Measurements from ENCODE around the gene EPHB3. TPM values are rescaled to one million over a fixed set of nuclear protein-coding genes. Genes with fewer than 3 reads are reported as not detected.
A peak's percentile ranks its signal among the peaks of the same experiment; 100 is the strongest.

The EPHB3 gene
- total and polyA plus RNA-seq, 2 experiments from 2014 or later, result 142 to 170 TPM

DNA sequence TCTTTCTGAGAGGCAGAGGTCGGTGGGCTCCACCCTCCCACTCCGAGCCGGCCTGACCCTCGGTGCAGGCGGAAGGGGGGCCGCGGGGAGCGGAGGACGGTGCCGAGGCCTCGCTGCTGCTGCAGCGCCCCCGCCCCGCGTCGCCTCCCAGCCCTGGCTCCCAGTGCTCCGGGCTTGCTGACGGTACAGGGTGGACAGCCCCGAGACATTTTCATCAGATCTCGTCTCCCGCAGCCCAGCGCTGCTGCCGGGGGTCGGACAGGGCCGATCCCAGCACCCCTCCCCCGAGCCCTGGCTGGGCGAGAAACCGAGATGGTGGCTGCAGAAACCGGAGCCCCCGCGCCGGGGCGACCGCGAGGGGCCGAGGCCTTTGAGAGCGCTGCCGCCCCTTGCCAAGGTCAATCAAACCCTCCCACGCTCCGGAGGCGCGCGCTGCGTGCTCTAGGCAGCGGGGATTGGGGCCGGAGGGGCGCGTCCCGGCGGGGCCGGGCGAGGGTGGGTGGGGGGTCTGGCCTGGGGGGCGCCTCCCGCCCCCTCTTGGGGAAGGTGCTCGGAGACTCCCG lies 42.5 kb downstream of the EPHB3 start:
- no peaks in the 10 kb centered on the region for H3K9me3 ChIP-seq (ENCODE audit: low read depth)
- DNase-seq (ENCODE audit: low read depth in 1 of 2, low spot score in 1 of 2), result peak; percentile 24 to 80
- TF ChIP-seq CTCF (IDR thresholded peaks at IDR 0.05; ENCODE audit: low read depth, low read length), result no peak
- H3K27me3 ChIP-seq, result no peaks in the 10 kb centered on the region
- peak overlapping the region; percentile 73 for H3K27ac ChIP-seq
- H3K36me3 ChIP-seq, result no peaks in the 10 kb centered on the region
- H3K4me1 ChIP-seq (ENCODE audit: low read depth), result peaks cover 42% of the 10 kb centered on the region
- H3K4me3 ChIP-seq, result peak overlapping the region; percentile 22

- no peaks in the 10 kb centered on the region for H3K9me3 ChIP-seq (ENCODE audit: low read depth)
- H3K36me3 ChIP-seq, result no peaks in the 10 kb centered on the region
- H3K27me3 ChIP-seq, result no peaks in the 10 kb centered on the region
- TF ChIP-seq CTCF (IDR thresholded peaks at IDR 0.05; ENCODE audit: low read depth, low read length), result no peak
- H3K27ac ChIP-seq, result peak overlapping the region; percentile 73
- peak overlapping the region; percentile 22 for H3K4me3 ChIP-seq
- DNase-seq (ENCODE audit: low read depth in 1 of 2, low spot score in 1 of 2), result no peak
- H3K4me1 ChIP-seq (ENCODE audit: low read depth), result peaks cover 42% of the 10 kb centered on the region
Observed at GRCh38 chr3:184604615-184605290, 43.2 kb downstream of the EPHB3 start.

- peaks cover 40% of the 10 kb centered on the region for H3K4me1 ChIP-seq (ENCODE audit: low read depth)
- no peak for TF ChIP-seq CTCF (IDR thresholded peaks at IDR 0.05; ENCODE audit: low read depth, low read length)
- no peaks in the 10 kb centered on the region for H3K27me3 ChIP-seq
- no peak for DNase-seq (ENCODE audit: low read depth in 1 of 2, low spot score in 1 of 2)
- H3K27ac ChIP-seq, result no peak overlapping the region
- H3K36me3 ChIP-seq, result no peaks in the 10 kb centered on the region
- H3K4me3 ChIP-seq, result no peak overlapping the region
- no peaks in the 10 kb centered on the region for H3K9me3 ChIP-seq (ENCODE audit: low read depth)
Observed at GRCh38 chr3:184608209-184608608, 46.6 kb downstream of the EPHB3 start.

DNA sequence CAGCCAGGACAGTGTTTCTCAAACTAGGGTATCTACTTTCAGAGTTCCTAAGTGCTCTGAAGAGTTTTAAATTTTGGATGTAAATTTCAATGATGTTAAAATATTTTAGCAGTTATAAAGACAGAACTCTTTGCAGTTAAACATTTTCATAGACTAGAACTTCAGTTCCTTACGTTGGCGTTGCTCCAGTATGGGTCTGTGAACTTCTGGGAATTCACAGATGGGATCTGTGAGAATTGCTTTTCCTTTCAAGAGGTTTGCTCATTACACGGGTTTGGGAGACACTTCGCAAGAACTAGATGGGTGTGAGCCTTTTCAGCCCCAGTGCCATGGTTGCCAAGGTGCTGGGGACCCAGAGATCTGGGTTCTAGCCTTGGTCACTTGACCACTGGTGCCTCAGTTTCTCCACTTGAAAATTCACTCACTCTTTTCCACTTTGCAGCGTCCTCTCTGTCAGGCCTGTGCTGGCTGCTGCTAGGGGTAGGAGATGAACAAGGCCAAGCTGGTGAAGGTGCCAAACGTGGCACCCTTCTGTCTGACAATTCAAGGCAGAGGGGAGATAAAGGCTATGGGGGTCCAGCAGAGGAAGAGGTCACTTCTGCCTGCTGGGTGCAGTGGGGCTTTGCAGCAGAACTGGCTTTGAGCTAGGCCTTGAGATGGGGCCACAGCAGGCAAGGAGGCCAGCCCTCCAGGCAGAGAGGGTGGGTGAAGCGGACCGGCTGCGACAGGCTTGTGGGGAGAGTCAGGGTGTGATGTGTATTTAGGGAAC lies 48.1 kb downstream of the EPHB3 start:
- Histone ChIP-seq H3K4me3 (no peak overlapping the region), H3K27ac (peak overlapping the region; percentile 74), H3K9me3 (ENCODE audit: low read depth) (no peaks in the 10 kb centered on the region), H3K27me3 (no peaks in the 10 kb centered on the region), H3K4me1 (ENCODE audit: low read depth) (peaks cover 29% of the 10 kb centered on the region), H3K36me3 (no peaks in the 10 kb centered on the region)
- DNase-seq (ENCODE audit: low read depth in 1 of 2, low spot score in 1 of 2), result no peak
- no peak for TF ChIP-seq CTCF (IDR thresholded peaks at IDR 0.05; ENCODE audit: low read depth, low read length)

DNA sequence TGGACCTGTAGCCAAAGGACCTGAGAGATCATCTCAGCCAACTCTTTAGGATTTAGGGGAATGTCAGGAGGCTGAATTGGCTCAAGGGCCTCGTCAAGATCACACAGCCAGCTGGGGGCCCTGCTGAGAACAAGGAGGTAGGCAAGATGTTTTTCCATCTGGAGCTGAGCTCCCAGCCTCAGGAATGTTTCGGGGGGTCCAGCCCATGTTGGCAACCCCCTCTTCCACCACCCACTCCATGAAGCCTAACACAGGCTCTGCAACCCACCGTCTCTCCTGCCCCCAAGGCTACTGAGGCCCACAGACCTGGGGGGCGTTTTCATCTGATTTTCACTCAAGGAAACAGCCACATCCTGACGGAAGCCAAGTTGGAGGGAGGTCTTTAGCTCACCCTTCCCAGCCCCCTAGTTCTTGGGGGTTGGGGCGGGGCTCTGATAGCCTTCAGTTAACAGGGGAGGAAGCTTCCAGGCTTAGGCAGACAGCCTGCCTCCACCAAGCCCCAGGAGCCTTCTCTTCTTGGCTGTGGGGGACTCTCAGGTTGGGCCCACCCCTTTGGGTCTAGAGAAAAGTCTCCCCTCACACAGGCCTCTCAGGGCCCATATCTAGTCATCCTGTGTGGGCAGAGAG lies 48.8 kb downstream of the EPHB3 start:
- DNase-seq (ENCODE audit: low read depth in 1 of 2, low spot score in 1 of 2), result no peak
- H3K27me3 ChIP-seq, result no peaks in the 10 kb centered on the region
- H3K36me3 ChIP-seq, result no peaks in the 10 kb centered on the region
- TF ChIP-seq CTCF (IDR thresholded peaks at IDR 0.05; ENCODE audit: low read depth, low read length), result no peak
- no peaks in the 10 kb centered on the region for H3K9me3 ChIP-seq (ENCODE audit: low read depth)
- no peak overlapping the region for H3K4me3 ChIP-seq
- H3K4me1 ChIP-seq (ENCODE audit: low read depth), result peaks cover 22% of the 10 kb centered on the region
- peak overlapping the region; percentile 74 for H3K27ac ChIP-seq

Data from cardiac muscle cell (in vitro differentiated cells and primary cell).